GM12878 (cell line): ENCODE results near the gene TRERF1. TPM values are rescaled to one million over a fixed set of nuclear protein-coding genes. Genes with fewer than 3 reads are reported as not detected.

ENCODE experiments used
- ATAC-seq: fragments of 200-7000 bp; cut with Tn5 transposase; 3 replicates; pipeline ENCODE4 v1.9.1; 2020; ENCODE audit warnings: mild to moderate bottlenecking, moderate library complexity
- BruUV-seq: library from RNA; stranded (reverse); fragments of 400-500 nt; replicated peaks from 2 replicates; lab custom pipeline; 2021; lab: Mats Ljungman, UMichigan
- CTCF ChIA-PET: fragments of 300-600 bp; sonication (Branson Sonifier 250); formaldehyde crosslinking; extraction: SDS; loops from one replicate; lab custom pipeline; 2021; ENCODE audit warnings: inconsistent platforms; lab: Yijun Ruan, JAX
- POLR2A ChIA-PET: fragments of 350-600 bp; formaldehyde crosslinking; extraction: SDS; loops from one replicate; lab custom pipeline; 2021; ENCODE audit warnings: inconsistent platforms; lab: Charles Lee
- RAD21 ChIA-PET: fragments of 300-600 bp; sonication (Branson Sonifier 250); formaldehyde crosslinking; loops from one replicate; lab custom pipeline; 2023; ENCODE audit warnings: antibody characterized with exemption; ENCODE audit not compliant: unreplicated experiment; lab: Charles Lee
- SMC1A ChIA-PET: fragments of 300-600 bp; sonication (Branson Sonifier 250); formaldehyde crosslinking; loops from one replicate; lab custom pipeline; 2023; ENCODE audit not compliant: unreplicated experiment, uncharacterized antibody; lab: Charles Lee
- DNase-seq: peaks from one replicate; pipeline ENCODE4 v3.0.0-alpha.2; 2011; ENCODE audit warnings: low read depth, low spot score
- FAIRE-seq: peaks from 3 replicates; lab custom pipeline; 2011; peaks lifted over from hg19 to GRCh38; lab: Jason Lieb, UNC
- H2AFZ ChIP-seq: 2 replicates; pipeline ENCODE4 v1.6.0; 2011; ENCODE audit warnings: low read depth, low read length, control low read depth; ENCODE audit not compliant: control insufficient read depth
- H3K27ac ChIP-seq: 2 replicates; pipeline ENCODE4 v1.5.1; 2011; ENCODE audit warnings: control low read depth; ENCODE audit not compliant: control insufficient read depth, insufficient read depth
- H3K27me3 ChIP-seq, 2 experiments: replicated peaks in 1 of 2; 2 replicates each; pipeline versions ENCODE4 v1.6.0 to v1.6.1; 2011; ENCODE audit warnings: low read length in 1 of 2; ENCODE audit not compliant: control insufficient read depth in 2 of 2, insufficient read depth in 2 of 2
- H3K36me3 ChIP-seq, 2 experiments: 2 replicates each; pipeline ENCODE4 v1.5.1; 2011; ENCODE audit warnings: low read length in 1 of 2; ENCODE audit not compliant: control insufficient read depth in 2 of 2, insufficient read depth in 2 of 2
- H3K4me1 ChIP-seq: 2 replicates; pipeline ENCODE4 v1.6.1; 2011; ENCODE audit warnings: mild to moderate bottlenecking, low read length, moderate library complexity, mixed read lengths; ENCODE audit not compliant: control insufficient read depth, insufficient read depth
- H3K4me2 ChIP-seq: 2 replicates; pipeline ENCODE4 v1.6.0; 2011; ENCODE audit warnings: control low read depth; ENCODE audit not compliant: control insufficient read depth, insufficient read depth
- H3K4me3 ChIP-seq: fragments of 200-600 bp; sonication (generic); 2 replicates; pipeline ENCODE4 v1.5.1; 2016
- H3K79me2 ChIP-seq: 2 replicates; pipeline ENCODE4 v1.6.0; 2011; ENCODE audit warnings: low read length; ENCODE audit not compliant: control insufficient read depth, insufficient read depth
- H3K9ac ChIP-seq: 2 replicates; pipeline ENCODE4 v1.8.0; 2011; ENCODE audit warnings: low read length, control low read depth, mixed read lengths; ENCODE audit not compliant: control insufficient read depth, insufficient read depth
- H3K9me3 ChIP-seq: replicated peaks from 3 replicates; pipeline ENCODE4 v1.5.1; 2011; ENCODE audit warnings: mild to moderate bottlenecking, low read length; ENCODE audit not compliant: control insufficient read depth, insufficient read depth
- H4K20me1 ChIP-seq: 2 replicates; pipeline ENCODE4 v1.6.0; 2011; ENCODE audit not compliant: control insufficient read depth, insufficient read depth
- ATF2 ChIP-seq: IDR thresholded peaks from 2 replicates; pipeline ENCODE4 v1.6.1; 2012; ENCODE audit warnings: low read length, inconsistent platforms
- ELK1 ChIP-seq: IDR thresholded peaks from 2 replicates; pipeline ENCODE4 v1.6.1; 2012; ENCODE audit warnings: low read depth, low read length, improper control_type of control experiment
- HDGF ChIP-seq: fragments of 450-650 bp; IDR thresholded peaks from 2 replicates; pipeline ENCODE4 v1.6.1; 2016; ENCODE audit warnings: antibody characterized with exemption
- MEF2B ChIP-seq: fragments of 450-650 bp; IDR thresholded peaks from 2 replicates; pipeline ENCODE4 v1.6.1; 2018; ENCODE audit warnings: mild to moderate bottlenecking, moderate library complexity; ENCODE audit not compliant: partially characterized antibody, poor library complexity, severe bottlenecking
- RAD51 ChIP-seq: fragments of 450-650 bp; IDR thresholded peaks from 2 replicates; pipeline ENCODE4 v1.6.1; 2016; ENCODE audit warnings: moderate library complexity, mild to moderate bottlenecking, inconsistent platforms
- RBBP5 ChIP-seq: fragments of 200-600 bp; sonication (generic); conservative IDR thresholded peaks from 2 replicates; pipeline ENCODE4 v1.6.1; 2016
- RUNX3 ChIP-seq: IDR thresholded peaks from 2 replicates; pipeline ENCODE4 v1.6.1; 2012; ENCODE audit warnings: low read length, inconsistent platforms
- SIN3A ChIP-seq: IDR thresholded peaks from 2 replicates; pipeline ENCODE4 v1.6.1; 2012; ENCODE audit warnings: low read depth, low read length, improper control_type of control experiment
- SPI1 ChIP-seq: IDR thresholded peaks from 2 replicates; pipeline ENCODE4 v1.6.1; 2011; ENCODE audit warnings: low read depth, mild to moderate bottlenecking, low read length, moderate library complexity, borderline replicate concordance; ENCODE audit not compliant: insufficient read depth
- SREBF1 ChIP-seq: IDR thresholded peaks from 2 replicates; pipeline ENCODE4 v1.6.1; 2012; ENCODE audit warnings: mild to moderate bottlenecking, low read length
- TBL1XR1 ChIP-seq: IDR thresholded peaks from 2 replicates; pipeline ENCODE4 v1.6.1; 2012; ENCODE audit warnings: low read depth, low read length, improper control_type of control experiment
- WRNIP1 ChIP-seq: IDR thresholded peaks from 2 replicates; pipeline ENCODE4 v1.6.1; 2011; ENCODE audit warnings: low read depth, low read length, improper control_type of control experiment, borderline replicate concordance
- ZNF384 ChIP-seq: IDR thresholded peaks from 2 replicates; pipeline ENCODE4 v1.6.1; 2012; ENCODE audit warnings: low read depth, mild to moderate bottlenecking, low read length, improper control_type of control experiment, borderline replicate concordance
- WGBS: methylation state at CpG from one replicate; pipeline ENCODE4 v1.1.6; 2016; ENCODE audit warnings: low lambda C conversion rate; ENCODE audit not compliant: insufficient replicate concordance, insufficient coverage; ENCODE audit errors: missing lambda C conversion rate; 5-methylcytosine and 5-hydroxymethylcytosine counted together
- in situ Hi-C: fragments of 300-500 bp; cut with MboI; formaldehyde crosslinking; loops from 9 replicates; pipeline ENCODE4 v1.14.3; 2018; ENCODE audit warnings: mixed read lengths
- intact Hi-C: fragments of 100-400 bp; cut with micrococcal nuclease; formaldehyde crosslinking; loops from one replicate; pipeline ENCODE4 v1.14.2; 2022; ENCODE audit not compliant: unreplicated experiment
- polyA plus RNA-seq, 11 experiments: library from polyadenylated mRNA; depleted of rRNA in 4 of 11; unstranded in 6 of 11; stranded (reverse) in 5 of 11; fragments of >200 nt; fragmentation: Nextera tagmentation in 4 of 11; fragmentation: Illumina TruSeq in 1 of 11; extraction: Ambion mirVana in 4 of 11; extraction: Trizol in 1 of 11; gene quantifications; 1 replicate in 1 of 11; 2 replicates in 10 of 11; pipeline versions ENCODE4 v1.2.1 to v1.2.3, GENCODE V29; 2011 to 2016; ENCODE audit warnings: inconsistent platforms in 2 of 11, missing spikeins in 2 of 11, low read depth in 1 of 11
- total RNA-seq, 4 experiments: library from RNA; depleted of rRNA in 3 of 4; stranded (reverse); fragments of >200 nt in 3 of 4; fragmentation: Illumina TruSeq in 1 of 4; extraction: Trizol in 1 of 4; gene quantifications; 2 replicates each; pipeline versions ENCODE4 v1.2.1 to v1.2.3, GENCODE V29; 2013 to 2021

The TRERF1 gene
- total and polyA plus RNA-seq, 10 of the 15 experiments (the other 5 are each of a cell fraction or from before 2014, with no cell fraction given): 2.2 to 19.4 (median 7.2) TPM

GRCh38 chr6:42378536-42378935 is 73.2 kb downstream of the TRERF1 start:
- no peaks in the 10 kb centered on the region for H3K9me3 ChIP-seq
- H3K27ac ChIP-seq: peak overlapping the region; percentile 56
- CTCF ChIA-PET: interaction anchor here (0.7 to 1.9 kb wide), 7 partner anchors 11 to 1339 kb away, joined by 3 to 12 read pairs (median 5); no protein-coding TSS in a partner anchor
- peaks cover 5% of the 10 kb centered on the region for H3K79me2 ChIP-seq
- no peak overlapping the region for H3K4me3 ChIP-seq
- RAD21 ChIA-PET: interaction anchor here (0.7 to 2.5 kb wide), 9 partner anchors 11 to 169 kb away, joined by 3 to 27 read pairs (median 4); no protein-coding TSS in a partner anchor
- ATAC-seq (no peak), DNase-seq (no peak), FAIRE-seq (no peak)
- intact Hi-C loops (no loop called here), in situ Hi-C loops (no loop called here)
- TF ChIP-seq ELK1 (no peak), SPI1 (peak; percentile 18; the same call in 1 of the 2 replicates)
- no peaks in the 10 kb centered on the region; a peak in 1 of 4 replicates for H3K36me3 ChIP-seq
- POLR2A ChIA-PET: interaction anchor here (0.6 to 1.9 kb wide), 4 partner anchors 12 to 96 kb away, joined by 3 to 19 read pairs (median 6); no protein-coding TSS in a partner anchor
- 3% methylated on average over 3 of the region's 3 CpGs for WGBS
- no peaks in the 10 kb centered on the region for H3K27me3 ChIP-seq
- no peaks in the 10 kb centered on the region for H4K20me1 ChIP-seq
- H3K4me1 ChIP-seq: peaks cover 41% of the 10 kb centered on the region
- BruUV-seq: no TSS peak
- no peak overlapping the region for H3K9ac ChIP-seq
- no peak overlapping the region for H2AFZ ChIP-seq
- peak overlapping the region; percentile 54; the same call in 1 of the 2 replicates for H3K4me2 ChIP-seq
- SMC1A ChIA-PET: interaction anchor here (0.6 to 5.0 kb wide), 15 partner anchors 11 to 169 kb away, joined by 3 to 40 read pairs (median 3); no protein-coding TSS in a partner anchor

GRCh38 chr6:42378125-42378524 is 73.6 kb downstream of the TRERF1 start:
- no peak overlapping the region; the same call in 1 of the 2 replicates for H3K9ac ChIP-seq
- peaks cover 5% of the 10 kb centered on the region for H3K79me2 ChIP-seq
- H3K4me1 ChIP-seq: peaks cover 37% of the 10 kb centered on the region
- H3K9me3 ChIP-seq: no peaks in the 10 kb centered on the region
- ATAC-seq (peak; percentile 78), DNase-seq (no peak)
- ChIA-PET CTCF (interaction anchor here (0.7 to 1.9 kb wide), 7 partner anchors 11 to 1338 kb away, joined by 3 to 12 read pairs (median 5); no protein-coding TSS in a partner anchor), SMC1A (interaction anchor here (0.6 to 5.0 kb wide), 16 partner anchors 11 to 169 kb away, joined by 3 to 40 read pairs (median 3); no protein-coding TSS in a partner anchor), POLR2A (interaction anchor here (0.6 to 1.9 kb wide), 4 partner anchors 10 to 95 kb away, joined by 3 to 19 read pairs (median 3); no protein-coding TSS in a partner anchor)
- in situ Hi-C loops: no loop called here
- no peaks in the 10 kb centered on the region for H3K27me3 ChIP-seq
- no peak overlapping the region for H3K4me3 ChIP-seq
- no peaks in the 10 kb centered on the region; a peak in 1 of 4 replicates for H3K36me3 ChIP-seq
- peak overlapping the region; percentile 56 for H3K27ac ChIP-seq
- no peaks in the 10 kb centered on the region for H4K20me1 ChIP-seq
- 0% methylated on average over 5 of the region's 5 CpGs for WGBS
- peak overlapping the region; percentile 54; the same call in 1 of the 2 replicates for H3K4me2 ChIP-seq
- TF ChIP-seq ATF2 (no peak), SREBF1 (no peak), SIN3A (no peak), WRNIP1 (no peak), RAD51 (no peak), RBBP5 (no peak), HDGF (no peak), ZNF384 (peak; percentile 71; the same call in 1 of the 2 replicates), TBL1XR1 (no peak), RUNX3 (peak; percentile 8; the same call in 1 of the 2 replicates), MEF2B (no peak)
- TF ChIP-seq, all 136 proteins: peak for 2
- H2AFZ ChIP-seq: no peak overlapping the region; the same call in none of the 2 replicates
- RAD21 ChIA-PET: interaction anchor here (0.7 to 2.5 kb wide), 9 partner anchors 11 to 169 kb away, joined by 3 to 27 read pairs (median 4); no protein-coding TSS in a partner anchor
- peak; percentile 78 for FAIRE-seq
- intact Hi-C loops: no loop called here
- no TSS peak for BruUV-seq
